ENCODE data around the gene TM4SF4. TPM values are rescaled to one million over a fixed set of nuclear protein-coding genes. Genes with fewer than 3 reads are reported as not detected.

Gene TM4SF4
- total and polyA plus RNA-seq, 2 of the 8 experiments (the other 6 are each of a cell fraction or from before 2014, with no cell fraction given): not detected

DNA sequence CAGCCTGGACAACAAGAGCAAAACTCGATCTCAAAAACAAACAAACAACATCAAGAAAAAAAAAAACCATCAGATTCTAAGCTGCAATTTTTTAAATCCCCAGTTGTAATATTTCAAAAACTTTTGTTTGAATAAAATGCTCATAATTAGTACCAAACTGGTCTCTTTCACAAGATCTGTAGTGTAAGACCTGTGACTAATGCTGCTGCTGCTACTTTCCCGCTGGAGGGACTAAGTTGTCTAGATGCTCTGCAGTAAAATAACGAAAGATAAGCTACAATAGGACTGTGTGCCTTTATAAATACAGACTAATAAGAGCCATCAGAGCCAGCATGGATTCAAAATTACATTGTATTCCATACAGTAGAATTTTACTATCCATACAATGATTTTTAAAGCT is 45.4 kb downstream of the TM4SF4 start:
- Histone ChIP-seq H3K23me2 (ENCODE audit: low read depth, low read length) (no peaks in the 10 kb centered on the region), H3K79me2 (ENCODE audit: control insufficient read depth in 1 of 2, insufficient read depth in 2 of 2, low read length in 2 of 2) (no peaks in the 10 kb centered on the region), H3K4ac (replicated peaks; ENCODE audit: insufficient read length, low read depth, low read length) (no peak overlapping the region), H3K79me1 (ENCODE audit: low read depth, low read length) (no peaks in the 10 kb centered on the region), H2BK20ac (ENCODE audit: low read length) (no peak overlapping the region), H2AK5ac (ENCODE audit: low read depth, low read length) (no peak overlapping the region), H3K4me1 (replicated peaks in 1 of 4; ENCODE audit: control insufficient read depth in 3 of 4, insufficient read depth in 4 of 4, low read length in 3 of 4) (no peaks in the 10 kb centered on the region), H2BK5ac (ENCODE audit: low read depth, low read length) (no peak overlapping the region), H3K14ac (ENCODE audit: insufficient read length) (no peak overlapping the region), H2BK15ac (ENCODE audit: low read length) (no peak overlapping the region), H3K56ac (replicated peaks; ENCODE audit: insufficient read length, low read depth, low read length) (no peak overlapping the region), H3K36me3 (ENCODE audit: control insufficient read depth in 2 of 4, insufficient read depth in 4 of 4, low read length in 3 of 4) (peaks cover 2 to 6% (median 3%) of the 10 kb centered on the region in 4 experiments; a peak in 4 of 8 replicates), H2AFZ (ENCODE audit: low read length) (no peak overlapping the region), H3K9ac (replicated peaks in 1 of 4; ENCODE audit: extremely low read depth in 1 of 4, low read depth in 3 of 4, low read length in 3 of 4) (no peak overlapping the region), H3K23ac (ENCODE audit: insufficient read length) (no peak overlapping the region), H2BK12ac (ENCODE audit: low read depth, low read length) (no peak overlapping the region), H4K20me1 (replicated peaks in 1 of 2; ENCODE audit: control insufficient read depth in 1 of 2, insufficient read depth in 2 of 2, low read length in 2 of 2) (no peaks in the 10 kb centered on the region), H4K5ac (ENCODE audit: insufficient read length, low read depth, low read length) (no peak overlapping the region), H4K91ac (replicated peaks; ENCODE audit: insufficient read length, low read length) (no peak overlapping the region), H3K4me2 (ENCODE audit: insufficient read depth in 1 of 2, low read depth in 2 of 2, low read length in 2 of 2) (no peak overlapping the region), H3K4me3 (ENCODE audit: extremely low read depth in 1 of 4, insufficient read depth in 2 of 4, low read depth in 3 of 4, low read length in 4 of 4) (no peak overlapping the region), H3K27ac (ENCODE audit: low read depth, low read length) (no peak overlapping the region), H3K27me3 (replicated peaks in 1 of 4; ENCODE audit: control insufficient read depth in 3 of 4, extremely low read depth in 1 of 4, insufficient read depth in 3 of 4, low read length in 3 of 4) (no peaks in the 10 kb centered on the region), H2BK120ac (replicated peaks; ENCODE audit: low read depth, low read length) (no peak overlapping the region), H3K9me3 (ENCODE audit: insufficient read depth in 2 of 2, low read depth in 1 of 2, low read length in 1 of 2) (no peaks in the 10 kb centered on the region), H4K8ac (ENCODE audit: extremely low read depth, insufficient read depth, low read length) (no peak overlapping the region), H3K18ac (ENCODE audit: extremely low read depth, low read length) (no peak overlapping the region)
- TF ChIP-seq RFX5 (IDR thresholded peaks at IDR 0.05; ENCODE audit: borderline replicate concordance, low read depth, low read length) (no peak), SAP30 (IDR thresholded peaks at IDR 0.05; ENCODE audit: insufficient read depth, insufficient replicate concordance, low read length) (no peak), EP300 (IDR thresholded peaks at IDR 0.05; ENCODE audit: borderline replicate concordance in 1 of 2, low read depth in 2 of 2, low read length in 2 of 2) (no peak), ZNF274 (IDR thresholded peaks at IDR 0.05; ENCODE audit: borderline replicate concordance, extremely low read depth, low read length) (no peak)
- WGBS, 2 experiments (ENCODE audit: extremely low coverage in 1 of 2, insufficient coverage in 1 of 2, insufficient read length in 1 of 2, insufficient replicate concordance in 2 of 2, low coverage in 1 of 2, low lambda C conversion rate in 2 of 2, missing lambda C conversion rate in 1 of 2): 83% methylated on average over 3 of the region's 3 CpGs; no CpG with 5 or more reads in 1 of the 2 experiments
- ChIA-PET POLR2A (ENCODE audit: partially characterized antibody) (no interaction called here), CTCF (ENCODE audit: partially characterized antibody) (interaction anchor here (0.6 to 2.0 kb wide), 10 partner anchors 11 to 430 kb away, joined by 3 to 18 read pairs (median 4); no protein-coding TSS in a partner anchor)
- FAIRE-seq (no peak), DNase-seq (ENCODE audit: low read depth in 1 of 2, low spot score in 2 of 2) (no peak)

Data from H1 (cell line).